ENCODE data around the gene BTRC.

- TF ChIP-seq CTCF (IDR thresholded peaks at IDR 0.05) (no peak), POLR2A (IDR thresholded peaks at IDR 0.05) (no peak)
Measured at GRCh38 chr10:101529207-101529606, 175.2 kb downstream of the BTRC start.

Data from body of pancreas (tissue), 4 donors.